Testis (tissue), 3 donors: Measurements from ENCODE around the gene PRRT2. TPM values are rescaled to one million over a fixed set of nuclear protein-coding genes. Genes with fewer than 3 reads are reported as not detected.

Experiments used
- DNase-seq: peaks from one replicate; pipeline ENCODE4 v3.0.0-alpha.2; 2019
- H3K27ac ChIP-seq, 2 donors: fragments of 200-600 bp; sonication (generic); one replicate each; pipeline ENCODE4 v1.5.1; 2019
- H3K27me3 ChIP-seq: fragments of 200-600 bp; sonication (generic); one replicate; pipeline ENCODE4 v1.5.1; 2019
- H3K36me3 ChIP-seq: fragments of 200-600 bp; sonication (generic); one replicate; pipeline ENCODE4 v1.5.1; 2017; ENCODE audit warnings: low read depth; ENCODE audit errors: missing control alignments
- H3K4me1 ChIP-seq: fragments of 200-600 bp; sonication (generic); one replicate; pipeline ENCODE4 v1.5.1; 2019
- H3K4me3 ChIP-seq, 2 donors: fragments of 200-600 bp; sonication (generic); one replicate each; pipeline ENCODE4 v1.5.1; 2017 to 2019
- H3K9me3 ChIP-seq: fragments of 200-600 bp; sonication (generic); one replicate; pipeline ENCODE4 v1.5.1; 2017
- CTCF ChIP-seq, 3 experiments: fragments of 450-650 bp in 2 of 3; fragments of 200-600 bp in 1 of 3; sonication (generic) in 1 of 3; IDR thresholded peaks; one replicate each; pipeline ENCODE4 v1.5.1; 2016 to 2019; ENCODE audit warnings: antibody characterized with exemption in 3 of 3, mild to moderate bottlenecking in 2 of 3, moderate library complexity in 1 of 3
- POLR2A ChIP-seq: fragments of 450-650 bp; IDR thresholded peaks from one replicate; pipeline ENCODE4 v1.6.1; 2017; ENCODE audit warnings: antibody characterized with exemption, mild to moderate bottlenecking, moderate library complexity
- WGBS, 2 donors: methylation state at CpG; one replicate each; pipeline ENCODE4 v1.1.5; 2018; 5-methylcytosine and 5-hydroxymethylcytosine counted together
- intact Hi-C: fragments of 100-400 bp; cut with DNase I; formaldehyde crosslinking; loops from one replicate; pipeline ENCODE4 v1.15.1; 2023; ENCODE audit warnings: low total_unique reads
- polyA plus RNA-seq: library from polyadenylated mRNA; stranded (reverse); fragments of 350-450 nt; fragmentation: Illumina TruSeq; extraction: RNeasy Lipid Tissue Mini Kit (QIAGEN cat#74804); gene quantifications from one replicate; pipeline ENCODE4 v1.2.3, GENCODE V29; 2014; ENCODE audit warnings: low read depth, low replicate concordance; ENCODE audit not compliant: insufficient read depth
- total RNA-seq, 2 donors: library from RNA; depleted of rRNA; stranded (reverse); fragments of >200 nt; gene quantifications; one replicate each; pipeline ENCODE4 v1.2.3, GENCODE V29; 2016

Gene PRRT2
- total and polyA plus RNA-seq, 3 donors from 2014 or later, result 8.0 to 18.0 (median 13.3) TPM

GRCh38 chr16:29852654-29853053 is 40.7 kb downstream of the PRRT2 start:
- no peak for DNase-seq
- Histone ChIP-seq H3K27me3 (no peaks in the 10 kb centered on the region), H3K36me3 (no peaks in the 10 kb centered on the region), H3K9me3 (no peaks in the 10 kb centered on the region), H3K4me3 (no peak overlapping the region), H3K27ac (no peak overlapping the region), H3K4me1 (peaks cover 14% of the 10 kb centered on the region)
- intact Hi-C loops, result no loop called here
- 35 to 65% methylated on average over 7 of the region's 7 CpGs for WGBS, 2 donors
- TF ChIP-seq POLR2A (no peak), CTCF (IDR thresholded peaks at IDR 0.05) (no peak)

- 88 to 89% methylated on average over 5 of the region's 5 CpGs for WGBS, 2 donors
- intact Hi-C loops, result no loop called here
- no peaks in the 10 kb centered on the region for H3K9me3 ChIP-seq
Observed at GRCh38 chr16:29854520-29855100, 42.6 kb downstream of the PRRT2 start.

GRCh38 chr16:29857133-29857760 is 45.3 kb downstream of the PRRT2 start:
- DNase-seq, result no peak
- H3K27ac ChIP-seq, result no peak overlapping the region
- H3K9me3 ChIP-seq, result no peaks in the 10 kb centered on the region

More at GRCh38 chr16:29854520-29855100, 42.6 kb downstream of the PRRT2 start:
- no peak for TF ChIP-seq POLR2A
- no peak for TF ChIP-seq CTCF (IDR thresholded peaks at IDR 0.05)
- H3K36me3 ChIP-seq, result no peaks in the 10 kb centered on the region
- no peak overlapping the region for H3K4me3 ChIP-seq
- no peaks in the 10 kb centered on the region for H3K27me3 ChIP-seq
- H3K4me1 ChIP-seq, result peaks cover 4% of the 10 kb centered on the region
- no peak for DNase-seq
- no peak overlapping the region for H3K27ac ChIP-seq

GRCh38 chr16:29858149-29858849 is 46.3 kb downstream of the PRRT2 start:
- Histone ChIP-seq H3K4me3 (no peak overlapping the region), H3K27me3 (no peaks in the 10 kb centered on the region), H3K9me3 (no peaks in the 10 kb centered on the region), H3K36me3 (no peaks in the 10 kb centered on the region), H3K4me1 (peaks cover 9% of the 10 kb centered on the region), H3K27ac (no peak overlapping the region)
- intact Hi-C loops, result no loop called here
- no peak for DNase-seq
- 72 to 75% methylated on average over 10 of the region's 10 CpGs for WGBS, 2 donors
- TF ChIP-seq POLR2A, result no peak
- TF ChIP-seq CTCF (IDR thresholded peaks at IDR 0.05), result no peak

More at GRCh38 chr16:29857133-29857760, 45.3 kb downstream of the PRRT2 start:
- no peaks in the 10 kb centered on the region for H3K36me3 ChIP-seq
- no peak overlapping the region for H3K4me3 ChIP-seq
- 63 to 75% methylated on average over 7 of the region's 7 CpGs for WGBS, 2 donors
- peaks cover 8% of the 10 kb centered on the region for H3K4me1 ChIP-seq
- H3K27me3 ChIP-seq, result no peaks in the 10 kb centered on the region
- intact Hi-C loops, result no loop called here
- no peak for TF ChIP-seq POLR2A
- TF ChIP-seq CTCF (IDR thresholded peaks at IDR 0.05), result no peak
